ENCODE measurements around the gene WWP2.
"Not testable (repeated sequence)": the region's sequence is repeated elsewhere in the genome, so short reads cannot be mapped to it uniquely, and the experiment has no call there.

The WWP2 gene

DNA sequence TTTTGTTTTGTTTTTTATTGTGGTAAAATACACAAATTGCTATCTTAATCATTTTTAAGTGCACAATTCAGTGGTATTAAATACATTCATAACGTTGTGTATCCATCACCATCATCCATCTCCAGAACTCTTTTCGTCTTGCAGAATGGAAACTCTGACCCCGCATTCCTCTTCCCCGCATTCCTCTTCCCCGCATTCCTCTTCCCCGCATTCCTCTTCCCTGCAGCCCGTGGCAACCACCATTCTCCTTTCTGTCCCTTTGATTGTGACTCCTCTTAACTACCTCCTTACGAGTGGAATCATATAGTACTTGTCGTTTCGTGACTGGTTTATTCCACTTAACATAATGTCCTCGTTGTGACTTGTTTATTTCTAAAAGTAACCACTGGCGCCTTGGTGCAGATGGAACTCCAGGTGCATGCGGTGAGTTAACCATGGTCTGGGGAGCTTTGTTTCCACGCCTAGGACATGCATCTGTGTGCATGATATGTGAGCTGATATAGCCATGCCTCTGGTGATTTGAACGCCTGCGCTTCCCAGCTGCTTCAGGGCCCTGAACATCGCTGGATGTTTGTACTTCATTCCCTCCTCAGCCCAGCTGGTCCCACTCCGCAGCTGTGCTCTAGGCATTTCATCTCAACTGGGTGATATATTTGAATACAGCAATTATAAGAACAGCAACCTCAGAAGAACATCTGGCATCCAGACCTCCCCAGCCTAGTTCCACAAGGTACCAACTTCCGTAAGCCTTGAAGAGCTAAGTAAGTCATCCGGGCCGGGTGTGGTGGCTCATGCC is 181.3 kb downstream of the WWP2 start:
- peaks cover 10% of the 10 kb centered on the region for H3K36me3 ChIP-seq (ENCODE audit: control insufficient read depth, insufficient read depth, low read length)
- H3K27me3 ChIP-seq (ENCODE audit: control insufficient read depth, insufficient read depth, low read length); H3K4me3 ChIP-seq (ENCODE audit: low read length); H3K4me1 ChIP-seq (ENCODE audit: control insufficient read depth, insufficient read depth, low read length); H3K9ac ChIP-seq (ENCODE audit: low read length); H3K27ac ChIP-seq (ENCODE audit: low read depth, low read length): not testable (repeated sequence)

DNA sequence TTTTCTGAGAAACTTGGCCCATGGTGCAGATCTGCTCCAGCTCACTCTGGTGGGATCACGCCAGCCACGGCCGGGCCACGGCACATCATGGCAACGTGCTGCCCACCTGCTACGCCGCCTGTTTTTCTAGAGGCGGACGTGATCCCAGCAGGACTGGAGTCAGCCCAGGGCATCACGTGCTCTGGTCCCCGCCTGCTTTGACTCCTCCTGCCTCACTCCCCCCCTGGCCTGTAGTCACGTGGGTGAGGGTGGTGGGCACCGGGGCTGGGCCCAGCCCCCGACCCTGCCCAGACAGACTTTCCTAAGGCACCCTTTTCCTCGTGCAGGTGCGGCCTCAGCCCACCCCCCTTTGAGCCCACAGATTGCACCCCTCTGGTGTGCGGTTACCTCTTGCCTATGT is 188.3 kb downstream of the WWP2 start:
- not testable (repeated sequence) for H3K4me3 ChIP-seq (ENCODE audit: low read length); H3K4me1 ChIP-seq (ENCODE audit: control insufficient read depth, insufficient read depth, low read length); H3K36me3 ChIP-seq (ENCODE audit: control insufficient read depth, insufficient read depth, low read length); H3K27me3 ChIP-seq (ENCODE audit: control insufficient read depth, insufficient read depth, low read length); H3K27ac ChIP-seq (ENCODE audit: low read depth, low read length); H3K9ac ChIP-seq (ENCODE audit: low read length)

- not testable (repeated sequence) for H3K27me3 ChIP-seq (ENCODE audit: control insufficient read depth, insufficient read depth, low read length); H3K27ac ChIP-seq (ENCODE audit: low read depth, low read length); H3K9ac ChIP-seq (ENCODE audit: low read length); H3K4me1 ChIP-seq (ENCODE audit: control insufficient read depth, insufficient read depth, low read length); H3K36me3 ChIP-seq (ENCODE audit: control insufficient read depth, insufficient read depth, low read length); H3K4me3 ChIP-seq (ENCODE audit: low read length)
Measured at GRCh38 chr16:69951017-69951671, 189.0 kb downstream of the WWP2 start, which contains the start of gene CLEC18A. CLEC18A (plus strand) TSS chr16:69951334; CDS start chr16:69951367, 33 bp downstream.

GRCh38 chr16:69951672-69952031 is 189.5 kb downstream of the WWP2 start:
- not testable (repeated sequence) for H3K4me1 ChIP-seq (ENCODE audit: control insufficient read depth, insufficient read depth, low read length); H3K36me3 ChIP-seq (ENCODE audit: control insufficient read depth, insufficient read depth, low read length); H3K9ac ChIP-seq (ENCODE audit: low read length); H3K4me3 ChIP-seq (ENCODE audit: low read length); H3K27ac ChIP-seq (ENCODE audit: low read depth, low read length); H3K27me3 ChIP-seq (ENCODE audit: control insufficient read depth, insufficient read depth, low read length)

DNA sequence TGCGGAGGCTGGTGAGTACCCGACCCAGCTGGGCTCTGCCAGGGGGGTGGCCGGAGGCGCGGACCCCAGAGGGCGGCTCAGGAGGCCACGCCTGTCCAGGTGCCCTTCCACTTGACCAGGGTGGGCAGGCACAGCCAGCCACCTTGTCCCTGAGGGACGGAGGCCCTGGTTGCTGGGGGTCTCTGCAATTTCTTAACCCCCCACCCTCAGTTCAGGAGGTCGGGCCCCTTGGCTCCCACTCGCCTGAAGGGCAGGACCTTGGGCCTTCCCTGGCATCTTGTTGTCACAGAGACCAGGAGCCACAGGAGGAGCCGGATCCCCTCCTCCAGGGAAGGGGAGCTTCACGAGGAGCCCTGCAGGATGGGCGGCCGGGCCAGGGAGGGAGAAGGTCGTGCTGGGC is 190.0 kb downstream of the WWP2 start:
- H3K4me1 ChIP-seq (ENCODE audit: control insufficient read depth, insufficient read depth, low read length); H3K36me3 ChIP-seq (ENCODE audit: control insufficient read depth, insufficient read depth, low read length); H3K4me3 ChIP-seq (ENCODE audit: low read length); H3K9ac ChIP-seq (ENCODE audit: low read length); H3K27me3 ChIP-seq (ENCODE audit: control insufficient read depth, insufficient read depth, low read length); H3K27ac ChIP-seq (ENCODE audit: low read depth, low read length): not testable (repeated sequence)

DNA sequence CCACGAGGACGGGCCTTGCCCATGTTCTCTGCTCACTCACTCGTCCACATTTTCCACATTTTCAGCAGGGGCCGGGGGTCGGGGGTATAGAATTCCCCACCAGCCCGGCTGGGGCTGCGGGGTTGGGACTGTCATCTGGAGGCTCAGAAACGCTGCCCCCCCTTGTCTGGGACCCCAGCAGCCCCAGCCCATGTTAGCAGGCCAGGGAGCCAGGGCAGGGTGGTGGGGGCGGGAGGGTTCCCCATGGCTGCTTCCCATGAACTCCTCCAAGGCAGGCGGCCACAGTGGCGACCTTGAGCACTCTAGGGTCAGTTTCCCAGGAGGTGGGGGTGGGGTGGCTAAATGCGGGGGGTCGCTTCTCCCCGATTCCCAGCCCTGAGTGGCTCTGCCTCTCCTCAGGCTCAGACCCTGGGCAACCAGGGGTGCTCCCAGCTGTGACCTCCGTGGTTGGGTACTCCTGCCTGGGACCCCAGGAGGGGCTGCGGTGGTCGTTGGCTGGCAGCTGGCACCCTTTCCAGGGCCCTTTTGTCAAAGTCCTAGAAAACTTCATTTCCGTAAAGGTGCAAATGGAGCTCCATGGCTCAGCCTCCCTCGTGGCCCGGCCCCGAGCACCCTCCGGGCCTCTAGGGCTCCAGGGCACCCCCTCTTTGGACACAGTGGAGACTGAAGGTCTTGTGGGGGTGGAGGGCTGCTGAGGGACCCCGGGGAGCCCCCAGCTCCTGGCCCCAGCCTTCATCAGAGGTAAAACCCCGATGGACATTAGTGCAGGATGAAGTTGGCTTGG is 190.6 kb downstream of the WWP2 start:
- H3K27me3 ChIP-seq (ENCODE audit: control insufficient read depth, insufficient read depth, low read length); H3K4me3 ChIP-seq (ENCODE audit: low read length); H3K27ac ChIP-seq (ENCODE audit: low read depth, low read length); H3K36me3 ChIP-seq (ENCODE audit: control insufficient read depth, insufficient read depth, low read length); H3K4me1 ChIP-seq (ENCODE audit: control insufficient read depth, insufficient read depth, low read length); H3K9ac ChIP-seq (ENCODE audit: low read length): not testable (repeated sequence)

DNA sequence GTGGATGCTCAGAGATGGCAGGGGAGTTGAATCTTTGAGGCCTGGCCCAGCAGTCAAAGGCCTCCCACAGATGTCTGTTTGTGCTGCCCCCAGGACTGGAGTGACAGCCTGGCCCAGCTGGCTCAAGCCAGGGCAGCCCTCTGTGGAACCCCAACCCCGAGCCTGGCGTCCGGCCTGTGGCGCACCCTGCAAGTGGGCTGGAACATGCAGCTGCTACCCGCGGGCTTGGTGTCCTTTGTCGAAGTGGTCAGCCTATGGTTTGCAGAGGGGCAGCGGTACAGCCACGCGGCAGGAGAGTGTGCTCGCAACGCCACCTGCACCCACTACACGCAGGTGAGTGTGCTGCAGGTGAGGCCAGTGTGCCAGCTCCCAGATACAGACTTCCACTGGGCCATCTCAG is 192.1 kb downstream of the WWP2 start:
- not testable (repeated sequence) for H3K4me3 ChIP-seq (ENCODE audit: low read length); H3K27me3 ChIP-seq (ENCODE audit: control insufficient read depth, insufficient read depth, low read length)

GRCh38 chr16:69963312-69963711 is 201.2 kb downstream of the WWP2 start:
- H3K9ac ChIP-seq (ENCODE audit: low read length); H3K4me1 ChIP-seq (ENCODE audit: control insufficient read depth, insufficient read depth, low read length); H3K27ac ChIP-seq (ENCODE audit: low read depth, low read length); H3K27me3 ChIP-seq (ENCODE audit: control insufficient read depth, insufficient read depth, low read length); H3K36me3 ChIP-seq (ENCODE audit: control insufficient read depth, insufficient read depth, low read length); H3K4me3 ChIP-seq (ENCODE audit: low read length): not testable (repeated sequence)

More for the DNA sequence above, 192.1 kb downstream of the WWP2 start:
- not testable (repeated sequence) for H3K4me1 ChIP-seq (ENCODE audit: control insufficient read depth, insufficient read depth, low read length); H3K36me3 ChIP-seq (ENCODE audit: control insufficient read depth, insufficient read depth, low read length); H3K9ac ChIP-seq (ENCODE audit: low read length); H3K27ac ChIP-seq (ENCODE audit: low read depth, low read length)

GRCh38 chr16:69964960-69965660 is 203.0 kb downstream of the WWP2 start:
- not testable (repeated sequence) for H3K27me3 ChIP-seq (ENCODE audit: control insufficient read depth, insufficient read depth, low read length); H3K4me1 ChIP-seq (ENCODE audit: control insufficient read depth, insufficient read depth, low read length); H3K36me3 ChIP-seq (ENCODE audit: control insufficient read depth, insufficient read depth, low read length); H3K9ac ChIP-seq (ENCODE audit: low read length)
- peak overlapping the region; percentile 24 for H3K27ac ChIP-seq (ENCODE audit: low read depth, low read length)
- H3K4me3 ChIP-seq (ENCODE audit: low read length) = peak overlapping the region; percentile 44

GRCh38 chr16:69965661-69966054 is 203.5 kb downstream of the WWP2 start:
- H3K9ac ChIP-seq (ENCODE audit: low read length); H3K36me3 ChIP-seq (ENCODE audit: control insufficient read depth, insufficient read depth, low read length); H3K4me1 ChIP-seq (ENCODE audit: control insufficient read depth, insufficient read depth, low read length); H3K4me3 ChIP-seq (ENCODE audit: low read length); H3K27me3 ChIP-seq (ENCODE audit: control insufficient read depth, insufficient read depth, low read length); H3K27ac ChIP-seq (ENCODE audit: low read depth, low read length): not testable (repeated sequence)

GRCh38 chr16:69967688-69968087 is 205.6 kb downstream of the WWP2 start:
- H3K4me1 ChIP-seq (ENCODE audit: control insufficient read depth, insufficient read depth, low read length); H3K4me3 ChIP-seq (ENCODE audit: low read length); H3K9ac ChIP-seq (ENCODE audit: low read length); H3K36me3 ChIP-seq (ENCODE audit: control insufficient read depth, insufficient read depth, low read length); H3K27ac ChIP-seq (ENCODE audit: low read depth, low read length); H3K27me3 ChIP-seq (ENCODE audit: control insufficient read depth, insufficient read depth, low read length): not testable (repeated sequence)

GRCh38 chr16:69968125-69968524 is 206.0 kb downstream of the WWP2 start:
- H3K36me3 ChIP-seq (ENCODE audit: control insufficient read depth, insufficient read depth, low read length); H3K27ac ChIP-seq (ENCODE audit: low read depth, low read length); H3K27me3 ChIP-seq (ENCODE audit: control insufficient read depth, insufficient read depth, low read length); H3K9ac ChIP-seq (ENCODE audit: low read length); H3K4me1 ChIP-seq (ENCODE audit: control insufficient read depth, insufficient read depth, low read length); H3K4me3 ChIP-seq (ENCODE audit: low read length): not testable (repeated sequence)
